ENCODE data around the gene CCDC106. TPM values are rescaled to one million over a fixed set of nuclear protein-coding genes. Genes with fewer than 3 reads are reported as not detected.

Gene CCDC106
- total RNA-seq, 1 donor from 2014 or later, result 8.3 TPM

GRCh38 chr19:55616395-55616875, 31.6 kb upstream of the CCDC106 start:
- Histone ChIP-seq H3K27me3 (no peaks in the 10 kb centered on the region), H3K27ac (no peak overlapping the region), H3K4me1 (peaks cover 5% of the 10 kb centered on the region)

DNA sequence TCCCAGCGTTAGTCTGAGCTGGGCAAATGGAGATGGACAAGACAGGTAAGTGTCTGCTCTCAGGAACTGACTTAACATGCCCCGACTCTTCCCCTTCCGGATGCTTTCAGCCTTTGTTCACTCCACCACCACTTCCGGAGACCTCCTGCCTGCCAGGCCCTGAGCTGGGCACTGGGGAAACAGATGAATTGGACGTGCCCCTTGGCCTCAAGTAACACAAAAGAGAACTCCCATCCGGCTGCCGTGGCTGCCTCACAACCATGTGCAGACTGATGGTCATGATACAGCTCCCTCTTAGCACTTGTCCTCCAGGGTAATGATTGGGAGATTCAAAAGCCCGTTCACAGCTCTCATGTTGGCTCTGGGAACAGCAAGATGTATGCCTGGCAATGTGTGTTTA, 30.6 kb upstream of the CCDC106 start:
- intact Hi-C loops (cut with DNase I), result no loop called here
- Histone ChIP-seq H3K4me1 (no peaks in the 10 kb centered on the region), H3K4me3 (no peak overlapping the region), H3K36me3 (peaks cover 0 to 24% of the 10 kb centered on the region in 2 donors), H3K27ac (no peak overlapping the region), H3K9me3 (no peaks in the 10 kb centered on the region), H3K27me3 (no peaks in the 10 kb centered on the region)
- no peak for TF ChIP-seq CTCF (IDR thresholded peaks at IDR 0.05)
- TF ChIP-seq POLR2AphosphoS5 (IDR thresholded peaks at IDR 0.05; ENCODE audit: insufficient read depth in 1 of 2, low read depth in 1 of 2), result no peak
- TF ChIP-seq POLR2A (IDR thresholded peaks at IDR 0.05), result no peak
- DNase-seq (ENCODE audit: extremely low spot score in 2 of 2), result no peak

More at GRCh38 chr19:55616395-55616875, 31.6 kb upstream of the CCDC106 start:
- Histone ChIP-seq H3K9me3 (no peaks in the 10 kb centered on the region), H3K36me3 (peaks cover 0 to 24% of the 10 kb centered on the region in 2 donors), H3K4me3 (no peak overlapping the region)
- TF ChIP-seq POLR2A (IDR thresholded peaks at IDR 0.05), result no peak
- no peak for TF ChIP-seq CTCF (IDR thresholded peaks at IDR 0.05)
- TF ChIP-seq POLR2AphosphoS5 (IDR thresholded peaks at IDR 0.05; ENCODE audit: insufficient read depth in 1 of 2, low read depth in 1 of 2), result no peak
- no peak for DNase-seq (ENCODE audit: extremely low spot score in 2 of 2)
- intact Hi-C loops (cut with DNase I), result no loop called here

GRCh38 chr19:55618426-55618825, 29.6 kb upstream of the CCDC106 start:
- H3K27me3 ChIP-seq, result no peaks in the 10 kb centered on the region
- TF ChIP-seq POLR2AphosphoS5 (IDR thresholded peaks at IDR 0.05; ENCODE audit: insufficient read depth in 1 of 2, low read depth in 1 of 2) (no peak), CTCF (IDR thresholded peaks at IDR 0.05) (no peak), POLR2A (IDR thresholded peaks at IDR 0.05) (no peak)
- no peak for DNase-seq (ENCODE audit: extremely low spot score in 2 of 2)
- H3K27ac ChIP-seq, result no peak overlapping the region
- no peak overlapping the region for H3K4me3 ChIP-seq
- H3K4me1 ChIP-seq, result peaks cover under 1% of the 10 kb centered on the region
- intact Hi-C loops (cut with DNase I), result no loop called here
- H3K36me3 ChIP-seq, result peaks cover 0 to 24% of the 10 kb centered on the region in 2 donors
- H3K9me3 ChIP-seq, result no peaks in the 10 kb centered on the region

DNA sequence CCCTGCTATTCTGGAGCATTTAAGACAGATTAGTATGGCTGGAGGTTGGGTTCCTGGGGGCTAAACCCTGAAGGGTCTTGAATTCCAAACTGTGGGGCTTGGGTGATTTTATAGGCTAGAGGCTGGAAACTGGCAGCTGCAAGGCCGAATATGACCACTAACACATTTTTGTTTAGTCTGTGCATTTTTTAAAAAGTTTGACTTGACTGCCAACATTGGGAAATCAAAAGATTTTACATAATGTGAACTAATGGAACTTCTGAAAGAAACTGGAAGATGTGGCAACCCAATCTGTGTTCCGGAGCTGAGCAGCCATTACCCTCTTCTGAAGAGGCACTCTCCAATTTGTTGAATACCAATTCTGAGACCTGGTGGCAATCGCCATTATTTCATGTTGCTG, 28.7 kb upstream of the CCDC106 start:
- Histone ChIP-seq H3K4me3 (no peak overlapping the region), H3K4me1 (peaks cover 7% of the 10 kb centered on the region), H3K27me3 (no peaks in the 10 kb centered on the region), H3K27ac (no peak overlapping the region), H3K36me3 (peaks cover 0 to 24% of the 10 kb centered on the region in 2 donors), H3K9me3 (no peaks in the 10 kb centered on the region)
- TF ChIP-seq CTCF (IDR thresholded peaks at IDR 0.05) (no peak), POLR2A (IDR thresholded peaks at IDR 0.05) (no peak), POLR2AphosphoS5 (IDR thresholded peaks at IDR 0.05; ENCODE audit: insufficient read depth in 1 of 2, low read depth in 1 of 2) (no peak)
- intact Hi-C loops (cut with DNase I), result no loop called here
- DNase-seq (ENCODE audit: extremely low spot score in 2 of 2), result no peak

- H3K9me3 ChIP-seq, result no peaks in the 10 kb centered on the region
- H3K27me3 ChIP-seq, result no peaks in the 10 kb centered on the region
- intact Hi-C loops (cut with DNase I), result no loop called here
- no peak for DNase-seq (ENCODE audit: extremely low spot score in 2 of 2)
- H3K4me1 ChIP-seq, result peaks cover 14% of the 10 kb centered on the region
- TF ChIP-seq POLR2AphosphoS5 (IDR thresholded peaks at IDR 0.05; ENCODE audit: insufficient read depth in 1 of 2, low read depth in 1 of 2), result no peak
- TF ChIP-seq POLR2A (IDR thresholded peaks at IDR 0.05), result no peak
- no peak for TF ChIP-seq CTCF (IDR thresholded peaks at IDR 0.05)
- H3K36me3 ChIP-seq, result peaks cover 0 to 19% of the 10 kb centered on the region in 2 donors
- H3K4me3 ChIP-seq, result no peak overlapping the region
- no peak overlapping the region for H3K27ac ChIP-seq
Measured at GRCh38 chr19:55620410-55621204, 27.4 kb upstream of the CCDC106 start.

All from vagina (tissue), 2 donors.